Measurements from ENCODE around the gene ATAD3B. TPM values are rescaled to one million over a fixed set of nuclear protein-coding genes. Genes with fewer than 3 reads are reported as not detected.
"Not testable (repeated sequence)": the region's sequence is repeated elsewhere in the genome, so short reads cannot be mapped to it uniquely, and the experiment has no call there.

Gene ATAD3B
- polyA plus RNA-seq, 2 of the 4 experiments (the other 2 are of a cell fraction) = 0.21 to 0.99 TPM

- H3K4me3 ChIP-seq = no peak overlapping the region
- no peak for FAIRE-seq
- WGBS (ENCODE audit: missing lambda C conversion rate) = no CpG with 5 or more reads among the region's 26 CpGs
- no peak for DNase-seq (ENCODE audit: low read depth in 1 of 2, low spot score in 1 of 2)
- no peak for ATAC-seq
- H3K4me2 ChIP-seq = no peak overlapping the region
- no peak overlapping the region for H3K27ac ChIP-seq
- H3K9me3 ChIP-seq = no peaks in the 10 kb centered on the region
- POLR2A ChIA-PET = no interaction called here
- CTCF ChIA-PET = no interaction called here
- H3K4me1 ChIP-seq = no peaks in the 10 kb centered on the region
- TF ChIP-seq NPAS2 (CRISPR knock-in tag; IDR thresholded peaks at IDR 0.05; ENCODE audit: borderline replicate concordance) (no peak), EHMT2 (IDR thresholded peaks at IDR 0.05; ENCODE audit: low read depth) (no peak), JUNB (IDR thresholded peaks at IDR 0.05) (no peak), HDAC2 (IDR thresholded peaks at IDR 0.05) (no peak), TFCP2L1 (CRISPR knock-in tag; IDR thresholded peaks at IDR 0.05) (no peak), RNF2 (IDR thresholded peaks at IDR 0.05; ENCODE audit: borderline replicate concordance, low read depth) (no peak), RAD21 (conservative IDR thresholded peaks at IDR 0.05 in 1 of 2, IDR thresholded peaks at IDR 0.05 in 1 of 2) (no peak), NFE2L2 (conservative IDR thresholded peaks at IDR 0.05; ENCODE audit: low read length) (no peak)
Observed at GRCh38 chr1:1451696-1452364, 19.7 kb upstream of the ATAD3B start.

GRCh38 chr1:1452365-1452739 lies 19.2 kb upstream of the ATAD3B start:
- POLR2A ChIA-PET; H3K4me3 ChIP-seq; CTCF ChIA-PET; FAIRE-seq; H3K9me3 ChIP-seq; H3K4me2 ChIP-seq; H3K4me1 ChIP-seq; ATAC-seq; DNase-seq (ENCODE audit: low read depth in 1 of 2, low spot score in 1 of 2); H3K27ac ChIP-seq: not testable (repeated sequence)
- WGBS (ENCODE audit: missing lambda C conversion rate) = no CpG with 5 or more reads among the region's 8 CpGs

- CTCF ChIA-PET = no interaction called here
- no peak overlapping the region for H3K27ac ChIP-seq
- H3K4me2 ChIP-seq = no peak overlapping the region
- no peak for DNase-seq (ENCODE audit: low read depth in 1 of 2, low spot score in 1 of 2)
- no peak for FAIRE-seq
- no CpG with 5 or more reads among the region's 16 CpGs for WGBS (ENCODE audit: missing lambda C conversion rate)
- no peak overlapping the region for H3K4me3 ChIP-seq
- TF ChIP-seq NFE2L2 (conservative IDR thresholded peaks at IDR 0.05; ENCODE audit: low read length) (no peak), HOXA7 (CRISPR knock-in tag; IDR thresholded peaks at IDR 0.05) (no peak), FOSL2 (IDR thresholded peaks at IDR 0.05) (no peak), FOSL2 (CRISPR knock-in tag; IDR thresholded peaks at IDR 0.05) (no peak), FOXS1 (CRISPR knock-in tag; IDR thresholded peaks at IDR 0.05) (no peak), EHMT2 (IDR thresholded peaks at IDR 0.05; ENCODE audit: low read depth) (no peak), BHLHE40 (IDR thresholded peaks at IDR 0.05; ENCODE audit: low read depth, low read length) (no peak), CTCF (IDR thresholded peaks at IDR 0.05) (no peak), JUNB (IDR thresholded peaks at IDR 0.05) (no peak)
- H3K9me3 ChIP-seq = no peaks in the 10 kb centered on the region
- ATAC-seq = no peak
- POLR2A ChIA-PET = no interaction called here
- H3K4me1 ChIP-seq = no peaks in the 10 kb centered on the region
Observed at GRCh38 chr1:1452882-1453281, 18.7 kb upstream of the ATAD3B start.

GRCh38 chr1:1454286-1455056 lies 17.1 kb upstream of the ATAD3B start:
- POLR2A ChIA-PET; FAIRE-seq; CTCF ChIA-PET; H3K27ac ChIP-seq; H3K9me3 ChIP-seq; H3K4me3 ChIP-seq; DNase-seq (ENCODE audit: low read depth in 1 of 2, low spot score in 1 of 2); H3K4me2 ChIP-seq; H3K4me1 ChIP-seq; ATAC-seq: not testable (repeated sequence)
- no CpG with 5 or more reads among the region's 41 CpGs for whole genome bisulfite sequencing (ENCODE audit: missing lambda C conversion rate)
